ENCODE measurements around the gene CAMTA1.
A peak's percentile ranks its signal among the peaks of the same experiment; 100 is the strongest.

The CAMTA1 gene

DNA sequence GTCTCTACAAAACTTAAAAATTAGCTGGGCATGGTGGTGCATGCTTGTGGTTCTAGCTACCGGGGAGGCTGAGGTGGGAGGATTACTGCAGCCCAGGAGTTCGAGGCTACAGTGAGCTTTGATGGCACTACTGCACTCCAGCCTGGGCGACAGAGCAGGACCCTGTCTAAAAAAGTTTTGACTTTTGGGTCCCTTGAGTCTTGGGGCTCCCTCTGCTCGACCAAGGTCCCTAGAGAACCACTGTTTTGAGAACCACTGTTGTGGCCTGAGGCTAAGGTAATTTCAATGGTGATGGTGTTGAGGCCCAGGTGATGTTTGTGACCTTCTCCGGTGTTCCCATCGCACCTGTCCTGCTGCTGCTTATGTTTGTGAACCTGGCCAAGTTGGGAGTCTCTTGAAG is 3.1 kb upstream of the CAMTA1 start:
- POLR2A ChIA-PET, result no interaction called here
- no peaks in the 10 kb centered on the region for H3K9me3 ChIP-seq (ENCODE audit: control insufficient read depth, insufficient read depth, low read depth, low read length)

DNA sequence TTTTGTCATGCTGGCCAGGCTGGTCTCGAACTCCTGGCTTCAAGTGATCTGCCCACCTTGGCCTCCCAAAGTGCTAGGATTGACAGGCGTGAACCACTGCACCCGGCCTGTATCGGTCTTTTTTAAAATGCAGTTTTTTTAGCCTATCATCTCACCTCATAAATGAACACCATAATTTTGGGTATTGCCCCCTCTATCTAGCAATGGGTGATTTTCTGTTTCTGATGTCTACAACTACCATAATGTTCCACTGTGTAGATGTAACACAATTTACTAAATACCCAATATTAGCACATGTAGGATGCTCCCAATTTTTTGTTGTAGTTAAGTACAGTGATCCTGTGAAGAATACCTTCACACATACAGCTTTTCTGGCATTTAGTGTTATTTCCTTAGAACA is 2.0 kb upstream of the CAMTA1 start:
- Histone ChIP-seq H3K9me3 (ENCODE audit: control insufficient read depth, insufficient read depth, low read depth, low read length) (no peaks in the 10 kb centered on the region), H3K4me3 (ENCODE audit: low read depth, low read length) (no peak overlapping the region; the same call in 1 of the 2 replicates), H3K4me1 (ENCODE audit: control insufficient read depth, insufficient read depth, low read length) (no peaks in the 10 kb centered on the region), H3K27ac (ENCODE audit: extremely low read depth, low read depth, low read length) (no peak overlapping the region), H3K36me3 (ENCODE audit: control insufficient read depth in 2 of 2, insufficient read depth in 1 of 2, low read length in 2 of 2) (peaks cover 0 to 10% of the 10 kb centered on the region in 2 experiments; a peak in 1 of 3 replicates)
- POLR2A ChIA-PET, result no interaction called here
- TF ChIP-seq FEZF1 (tag by site-specific recombination; IDR thresholded peaks at IDR 0.05), result no peak
- TF ChIP-seq, protein P1, sequence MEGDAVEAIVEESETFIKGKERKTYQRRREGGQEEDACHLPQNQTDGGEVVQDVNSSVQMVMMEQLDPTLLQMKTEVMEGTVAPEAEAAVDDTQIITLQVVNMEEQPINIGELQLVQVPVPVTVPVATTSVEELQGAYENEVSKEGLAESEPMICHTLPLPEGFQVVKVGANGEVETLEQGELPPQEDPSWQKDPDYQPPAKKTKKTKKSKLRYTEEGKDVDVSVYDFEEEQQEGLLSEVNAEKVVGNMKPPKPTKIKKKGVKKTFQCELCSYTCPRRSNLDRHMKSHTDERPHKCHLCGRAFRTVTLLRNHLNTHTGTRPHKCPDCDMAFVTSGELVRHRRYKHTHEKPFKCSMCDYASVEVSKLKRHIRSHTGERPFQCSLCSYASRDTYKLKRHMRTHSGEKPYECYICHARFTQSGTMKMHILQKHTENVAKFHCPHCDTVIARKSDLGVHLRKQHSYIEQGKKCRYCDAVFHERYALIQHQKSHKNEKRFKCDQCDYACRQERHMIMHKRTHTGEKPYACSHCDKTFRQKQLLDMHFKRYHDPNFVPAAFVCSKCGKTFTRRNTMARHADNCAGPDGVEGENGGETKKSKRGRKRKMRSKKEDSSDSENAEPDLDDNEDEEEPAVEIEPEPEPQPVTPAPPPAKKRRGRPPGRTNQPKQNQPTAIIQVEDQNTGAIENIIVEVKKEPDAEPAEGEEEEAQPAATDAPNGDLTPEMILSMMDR (tag by site-specific recombination; IDR thresholded peaks at IDR 0.05), result 0 out of 2 replicates have a peak, but pooled peaks have one; percentile 16
- CTCF ChIA-PET, result no interaction called here

More for the DNA sequence above, 3.1 kb upstream of the CAMTA1 start:
- CTCF ChIA-PET, result interaction anchor here (0.6 to 1.1 kb wide), 2 partner anchors 81 to 111 kb away, joined by 3 to 5 read pairs; partner anchors contain the start of gene DNAJC11
- peaks cover 0 to 3% of the 10 kb centered on the region in 2 experiments; a peak in 1 of 3 replicates for H3K36me3 ChIP-seq (ENCODE audit: control insufficient read depth in 2 of 2, insufficient read depth in 1 of 2, low read length in 2 of 2)
- no peak overlapping the region for H3K27ac ChIP-seq (ENCODE audit: extremely low read depth, low read depth, low read length)
- no peak overlapping the region for H3K4me3 ChIP-seq (ENCODE audit: low read depth, low read length)
- no peaks in the 10 kb centered on the region for H3K4me1 ChIP-seq (ENCODE audit: control insufficient read depth, insufficient read depth, low read length)
- TF ChIP-seq, protein P2, sequence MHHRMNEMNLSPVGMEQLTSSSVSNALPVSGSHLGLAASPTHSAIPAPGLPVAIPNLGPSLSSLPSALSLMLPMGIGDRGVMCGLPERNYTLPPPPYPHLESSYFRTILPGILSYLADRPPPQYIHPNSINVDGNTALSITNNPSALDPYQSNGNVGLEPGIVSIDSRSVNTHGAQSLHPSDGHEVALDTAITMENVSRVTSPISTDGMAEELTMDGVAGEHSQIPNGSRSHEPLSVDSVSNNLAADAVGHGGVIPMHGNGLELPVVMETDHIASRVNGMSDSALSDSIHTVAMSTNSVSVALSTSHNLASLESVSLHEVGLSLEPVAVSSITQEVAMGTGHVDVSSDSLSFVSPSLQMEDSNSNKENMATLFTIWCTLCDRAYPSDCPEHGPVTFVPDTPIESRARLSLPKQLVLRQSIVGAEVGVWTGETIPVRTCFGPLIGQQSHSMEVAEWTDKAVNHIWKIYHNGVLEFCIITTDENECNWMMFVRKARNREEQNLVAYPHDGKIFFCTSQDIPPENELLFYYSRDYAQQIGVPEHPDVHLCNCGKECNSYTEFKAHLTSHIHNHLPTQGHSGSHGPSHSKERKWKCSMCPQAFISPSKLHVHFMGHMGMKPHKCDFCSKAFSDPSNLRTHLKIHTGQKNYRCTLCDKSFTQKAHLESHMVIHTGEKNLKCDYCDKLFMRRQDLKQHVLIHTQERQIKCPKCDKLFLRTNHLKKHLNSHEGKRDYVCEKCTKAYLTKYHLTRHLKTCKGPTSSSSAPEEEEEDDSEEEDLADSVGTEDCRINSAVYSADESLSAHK (tag by site-specific recombination; IDR thresholded peaks at IDR 0.05), result no peak
- TF ChIP-seq ZFP69B (tag by site-specific recombination; IDR thresholded peaks at IDR 0.05) (no peak), SALL2 (tag by site-specific recombination; IDR thresholded peaks at IDR 0.05; ENCODE audit: borderline replicate concordance) (no peak), ZNF16 (tag by site-specific recombination; IDR thresholded peaks at IDR 0.05; ENCODE audit: low read depth) (no peak), ZNF600 (tag by site-specific recombination; IDR thresholded peaks at IDR 0.05) (no peak), ZNF701 (tag by site-specific recombination; IDR thresholded peaks at IDR 0.05) (no peak), IKZF3 (tag by site-specific recombination; IDR thresholded peaks at IDR 0.05) (no peak), ZNF112 (tag by site-specific recombination; IDR thresholded peaks at IDR 0.05) (no peak), ZNF473 (tag by site-specific recombination; IDR thresholded peaks at IDR 0.05) (no peak), MYNN (tag by site-specific recombination; IDR thresholded peaks at IDR 0.05; ENCODE audit: borderline replicate concordance) (no peak), ZNF621 (tag by site-specific recombination; IDR thresholded peaks at IDR 0.05) (no peak), OVOL3 (tag by site-specific recombination; IDR thresholded peaks at IDR 0.05) (no peak), ZNF214 (tag by site-specific recombination; IDR thresholded peaks at IDR 0.05; ENCODE audit: borderline replicate concordance) (no peak), ZNF664 (tag by site-specific recombination; IDR thresholded peaks at IDR 0.05) (no peak)
- TF ChIP-seq, protein P3, sequence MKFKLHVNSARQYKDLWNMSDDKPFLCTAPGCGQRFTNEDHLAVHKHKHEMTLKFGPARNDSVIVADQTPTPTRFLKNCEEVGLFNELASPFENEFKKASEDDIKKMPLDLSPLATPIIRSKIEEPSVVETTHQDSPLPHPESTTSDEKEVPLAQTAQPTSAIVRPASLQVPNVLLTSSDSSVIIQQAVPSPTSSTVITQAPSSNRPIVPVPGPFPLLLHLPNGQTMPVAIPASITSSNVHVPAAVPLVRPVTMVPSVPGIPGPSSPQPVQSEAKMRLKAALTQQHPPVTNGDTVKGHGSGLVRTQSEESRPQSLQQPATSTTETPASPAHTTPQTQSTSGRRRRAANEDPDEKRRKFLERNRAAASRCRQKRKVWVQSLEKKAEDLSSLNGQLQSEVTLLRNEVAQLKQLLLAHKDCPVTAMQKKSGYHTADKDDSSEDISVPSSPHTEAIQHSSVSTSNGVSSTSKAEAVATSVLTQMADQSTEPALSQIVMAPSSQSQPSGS (tag by site-specific recombination; IDR thresholded peaks at IDR 0.05; ENCODE audit: low read depth), result no peak
- TF ChIP-seq, protein P4, sequence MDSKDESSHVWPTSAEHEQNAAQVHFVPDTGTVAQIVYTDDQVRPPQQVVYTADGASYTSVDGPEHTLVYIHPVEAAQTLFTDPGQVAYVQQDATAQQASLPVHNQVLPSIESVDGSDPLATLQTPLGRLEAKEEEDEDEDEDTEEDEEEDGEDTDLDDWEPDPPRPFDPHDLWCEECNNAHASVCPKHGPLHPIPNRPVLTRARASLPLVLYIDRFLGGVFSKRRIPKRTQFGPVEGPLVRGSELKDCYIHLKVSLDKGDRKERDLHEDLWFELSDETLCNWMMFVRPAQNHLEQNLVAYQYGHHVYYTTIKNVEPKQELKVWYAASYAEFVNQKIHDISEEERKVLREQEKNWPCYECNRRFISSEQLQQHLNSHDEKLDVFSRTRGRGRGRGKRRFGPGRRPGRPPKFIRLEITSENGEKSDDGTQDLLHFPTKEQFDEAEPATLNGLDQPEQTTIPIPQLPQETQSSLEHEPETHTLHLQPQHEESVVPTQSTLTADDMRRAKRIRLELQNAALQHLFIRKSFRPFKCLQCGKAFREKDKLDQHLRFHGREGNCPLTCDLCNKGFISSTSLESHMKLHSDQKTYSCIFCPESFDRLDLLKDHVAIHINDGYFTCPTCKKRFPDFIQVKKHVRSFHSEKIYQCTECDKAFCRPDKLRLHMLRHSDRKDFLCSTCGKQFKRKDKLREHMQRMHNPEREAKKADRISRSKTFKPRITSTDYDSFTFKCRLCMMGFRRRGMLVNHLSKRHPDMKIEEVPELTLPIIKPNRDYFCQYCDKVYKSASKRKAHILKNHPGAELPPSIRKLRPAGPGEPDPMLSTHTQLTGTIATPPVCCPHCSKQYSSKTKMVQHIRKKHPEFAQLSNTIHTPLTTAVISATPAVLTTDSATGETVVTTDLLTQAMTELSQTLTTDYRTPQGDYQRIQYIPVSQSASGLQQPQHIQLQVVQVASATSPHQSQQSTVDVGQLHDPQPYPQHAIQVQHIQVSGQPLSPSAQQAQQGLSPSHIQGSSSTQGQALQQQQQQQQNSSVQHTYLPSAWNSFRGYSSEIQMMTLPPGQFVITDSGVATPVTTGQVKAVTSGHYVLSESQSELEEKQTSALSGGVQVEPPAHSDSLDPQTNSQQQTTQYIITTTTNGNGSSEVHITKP (tag by site-specific recombination; IDR thresholded peaks at IDR 0.05), result no peak
- TF ChIP-seq, protein P5, sequence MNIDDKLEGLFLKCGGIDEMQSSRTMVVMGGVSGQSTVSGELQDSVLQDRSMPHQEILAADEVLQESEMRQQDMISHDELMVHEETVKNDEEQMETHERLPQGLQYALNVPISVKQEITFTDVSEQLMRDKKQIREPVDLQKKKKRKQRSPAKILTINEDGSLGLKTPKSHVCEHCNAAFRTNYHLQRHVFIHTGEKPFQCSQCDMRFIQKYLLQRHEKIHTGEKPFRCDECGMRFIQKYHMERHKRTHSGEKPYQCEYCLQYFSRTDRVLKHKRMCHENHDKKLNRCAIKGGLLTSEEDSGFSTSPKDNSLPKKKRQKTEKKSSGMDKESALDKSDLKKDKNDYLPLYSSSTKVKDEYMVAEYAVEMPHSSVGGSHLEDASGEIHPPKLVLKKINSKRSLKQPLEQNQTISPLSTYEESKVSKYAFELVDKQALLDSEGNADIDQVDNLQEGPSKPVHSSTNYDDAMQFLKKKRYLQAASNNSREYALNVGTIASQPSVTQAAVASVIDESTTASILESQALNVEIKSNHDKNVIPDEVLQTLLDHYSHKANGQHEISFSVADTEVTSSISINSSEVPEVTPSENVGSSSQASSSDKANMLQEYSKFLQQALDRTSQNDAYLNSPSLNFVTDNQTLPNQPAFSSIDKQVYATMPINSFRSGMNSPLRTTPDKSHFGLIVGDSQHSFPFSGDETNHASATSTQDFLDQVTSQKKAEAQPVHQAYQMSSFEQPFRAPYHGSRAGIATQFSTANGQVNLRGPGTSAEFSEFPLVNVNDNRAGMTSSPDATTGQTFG (tag by site-specific recombination; IDR thresholded peaks at IDR 0.05; ENCODE audit: borderline replicate concordance), result no peak

Measured in HEK293 (cell line).